HG03558 (cell line): Measurements from ENCODE around the gene CARD11.

Experiments used
- ATAC-seq: cut with Tn5 transposase; IDR thresholded peaks from one replicate; pipeline ENCODE4 v1.9.1; 2021; ENCODE audit warnings: moderate number of reproducible peaks; ENCODE audit not compliant: unreplicated experiment; ENCODE audit errors: extremely low read depth

Gene CARD11

GRCh38 chr7:2932402-2933251 is 111.0 kb downstream of the CARD11 start:
- no peak for ATAC-seq

GRCh38 chr7:2931034-2931415 is 112.6 kb downstream of the CARD11 start:
- no peak for ATAC-seq

GRCh38 chr7:2930310-2931033 is 113.2 kb downstream of the CARD11 start:
- no peak for ATAC-seq

GRCh38 chr7:2929321-2930201 is 114.1 kb downstream of the CARD11 start:
- no peak for ATAC-seq

- ATAC-seq = no peak
These were observed 114.9 kb downstream of the CARD11 start for GRCh38 chr7:2928613-2929311.

GRCh38 chr7:2928256-2928612 is 115.4 kb downstream of the CARD11 start:
- no peak for ATAC-seq

GRCh38 chr7:2927592-2927991 is 116.1 kb downstream of the CARD11 start:
- ATAC-seq = no peak

- ATAC-seq = no peak
These were observed 116.7 kb downstream of the CARD11 start for GRCh38 chr7:2926896-2927405.

- no peak for ATAC-seq
These were observed 117.4 kb downstream of the CARD11 start for GRCh38 chr7:2926120-2926895.

- no peak for ATAC-seq
These were observed 118.5 kb downstream of the CARD11 start for GRCh38 chr7:2924866-2925840.

- no peak for ATAC-seq
These were observed 119.6 kb downstream of the CARD11 start for GRCh38 chr7:2923886-2924574.

- ATAC-seq = no peak
These were observed 120.3 kb downstream of the CARD11 start for GRCh38 chr7:2923291-2923781.

GRCh38 chr7:2922866-2923265 is 120.8 kb downstream of the CARD11 start:
- no peak for ATAC-seq

GRCh38 chr7:2922348-2922691 is 121.3 kb downstream of the CARD11 start:
- no peak for ATAC-seq

- ATAC-seq = no peak
These were observed 121.9 kb downstream of the CARD11 start for GRCh38 chr7:2921653-2922347.

- ATAC-seq = no peak
These were observed 122.6 kb downstream of the CARD11 start for GRCh38 chr7:2920956-2921652.
